HG03520 (cell line): ENCODE results near the gene SSBP3.
"Not testable (repeated sequence)": the region's sequence is repeated elsewhere in the genome, so short reads cannot be mapped to it uniquely, and the experiment has no call there.

Source experiments
- ATAC-seq: cut with Tn5 transposase; IDR thresholded peaks from one replicate; pipeline ENCODE4 v1.9.1; 2021; ENCODE audit warnings: mild to moderate bottlenecking, moderate library complexity; ENCODE audit not compliant: unreplicated experiment

Gene SSBP3

DNA sequence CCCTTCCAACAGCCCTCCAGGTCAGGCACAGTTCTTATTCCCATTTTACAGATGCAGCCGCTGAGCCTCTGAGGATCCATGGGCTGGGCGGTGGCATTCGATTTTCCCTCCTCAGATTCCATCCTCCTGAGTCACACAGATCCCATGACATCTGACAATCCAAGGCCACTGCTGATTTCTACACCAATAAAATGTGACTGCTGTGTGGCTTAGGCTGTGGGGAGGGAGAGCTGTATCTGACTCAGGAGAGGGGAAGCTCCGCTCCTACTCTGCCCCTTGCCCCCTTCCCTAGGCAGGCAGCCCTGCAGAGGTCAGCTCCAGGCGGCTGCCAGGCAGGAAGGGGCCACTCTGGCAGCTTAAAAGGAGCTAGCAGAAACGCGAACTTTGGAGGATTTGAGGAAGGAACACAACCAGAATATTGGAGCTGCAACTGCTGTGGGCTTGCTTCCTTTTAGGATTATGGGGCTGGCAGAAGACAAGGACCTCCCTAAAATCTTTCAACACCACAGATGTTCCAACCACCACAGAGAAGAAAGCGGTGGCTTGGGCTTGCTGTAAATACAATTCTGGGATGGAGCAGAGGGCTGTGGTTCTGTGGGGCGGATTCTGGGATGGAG, 156.3 kb downstream of the SSBP3 start:
- no peak for ATAC-seq

DNA sequence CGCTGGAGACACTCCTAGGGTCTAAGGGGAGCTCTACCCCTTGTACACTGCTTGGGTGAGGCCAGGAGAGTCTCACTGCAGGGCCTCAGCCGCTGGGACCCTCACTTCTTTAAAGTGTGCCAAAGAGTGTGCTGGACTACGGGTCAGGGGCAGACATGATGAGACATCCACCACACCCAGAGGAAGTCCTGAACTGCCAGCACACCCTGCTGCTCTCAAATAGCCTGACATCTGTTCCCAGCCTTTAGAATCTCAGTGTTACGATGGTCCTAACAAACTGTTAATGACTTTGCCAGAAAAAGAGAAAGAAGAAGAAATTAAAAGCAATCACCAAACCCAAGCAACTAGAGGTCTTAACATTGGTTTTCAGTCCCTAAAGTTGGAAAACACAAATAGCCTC, 157.2 kb downstream of the SSBP3 start:
- no peak for ATAC-seq

DNA sequence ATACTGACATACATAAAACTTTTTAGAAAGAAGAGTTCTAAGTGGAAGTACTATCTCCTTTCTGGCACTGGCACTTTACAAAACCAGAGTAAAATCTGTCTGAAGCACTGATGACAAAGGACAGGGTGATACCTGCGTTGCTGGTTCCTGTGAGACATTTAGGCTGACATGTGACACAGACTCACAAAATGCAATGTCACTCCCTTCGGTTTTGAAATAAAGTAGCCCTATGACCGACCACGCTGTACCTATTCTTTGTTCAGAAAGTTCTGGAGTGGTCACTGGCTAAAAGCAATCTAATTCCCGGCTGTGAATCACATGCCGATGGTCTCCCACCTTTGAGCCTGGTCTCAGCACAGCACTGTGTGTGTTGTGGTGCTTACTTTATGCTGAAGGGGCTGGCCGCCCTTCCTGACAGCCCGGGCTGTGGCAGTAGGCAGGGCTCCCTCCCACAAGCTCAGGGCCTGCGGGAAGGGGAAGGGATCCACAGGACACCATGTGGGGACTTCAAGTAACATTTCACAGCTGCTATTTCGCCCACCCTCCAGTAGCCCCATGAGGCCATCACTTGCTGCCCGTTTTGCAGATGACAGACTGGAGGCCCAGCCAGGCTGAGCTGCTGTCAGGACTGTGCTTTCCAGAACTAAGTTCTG, 158.2 kb downstream of the SSBP3 start:
- ATAC-seq, result no peak

DNA sequence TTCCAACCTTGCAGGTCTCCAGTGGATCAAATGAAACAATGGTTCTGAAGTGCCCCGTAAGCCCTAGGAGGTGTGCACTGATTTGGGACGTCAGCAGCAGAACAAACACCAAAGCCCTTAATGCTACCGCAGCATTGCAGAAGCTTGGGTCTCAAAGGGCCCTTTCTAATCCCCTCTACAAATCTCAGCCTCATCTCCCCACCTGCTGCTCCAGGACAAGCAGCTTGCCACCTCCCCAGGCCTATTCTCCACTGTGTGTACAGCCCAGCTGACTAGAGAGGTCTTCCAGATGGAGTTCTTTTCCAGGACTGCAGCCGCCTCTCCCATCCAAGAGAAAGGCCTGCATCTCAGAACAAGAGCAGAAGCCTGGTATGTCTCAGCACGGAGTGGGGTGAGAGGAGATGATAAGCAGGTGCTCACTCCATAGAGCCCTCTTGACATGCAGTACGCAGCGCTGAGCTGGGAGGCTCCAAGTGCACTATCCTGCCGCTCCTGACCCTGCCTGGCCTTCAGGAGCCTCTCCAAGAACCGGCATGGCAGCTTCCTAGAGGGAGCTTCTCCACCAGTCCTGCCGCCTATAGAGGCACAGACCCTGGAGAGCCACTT, 160.0 kb downstream of the SSBP3 start:
- ATAC-seq, result no peak

DNA sequence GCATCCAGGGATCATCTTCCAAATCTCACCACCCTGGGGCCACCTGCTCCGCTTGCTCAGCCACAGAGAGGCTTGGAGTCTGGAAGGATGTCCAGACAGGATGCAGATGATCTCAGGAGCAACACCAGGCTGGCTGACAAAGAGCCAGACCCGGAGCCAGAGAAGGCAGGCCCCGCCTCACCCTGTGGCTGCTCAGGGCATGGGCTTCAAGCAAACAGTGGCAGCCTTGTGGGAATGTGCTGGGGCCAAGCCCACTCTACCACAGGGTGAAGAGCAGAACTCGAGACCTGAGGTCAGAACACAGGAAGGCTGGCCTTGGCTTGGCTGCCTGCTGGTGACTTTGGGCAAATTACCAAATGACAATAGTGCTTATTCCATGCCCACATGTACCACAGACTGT, 160.7 kb downstream of the SSBP3 start:
- ATAC-seq, result no peak

DNA sequence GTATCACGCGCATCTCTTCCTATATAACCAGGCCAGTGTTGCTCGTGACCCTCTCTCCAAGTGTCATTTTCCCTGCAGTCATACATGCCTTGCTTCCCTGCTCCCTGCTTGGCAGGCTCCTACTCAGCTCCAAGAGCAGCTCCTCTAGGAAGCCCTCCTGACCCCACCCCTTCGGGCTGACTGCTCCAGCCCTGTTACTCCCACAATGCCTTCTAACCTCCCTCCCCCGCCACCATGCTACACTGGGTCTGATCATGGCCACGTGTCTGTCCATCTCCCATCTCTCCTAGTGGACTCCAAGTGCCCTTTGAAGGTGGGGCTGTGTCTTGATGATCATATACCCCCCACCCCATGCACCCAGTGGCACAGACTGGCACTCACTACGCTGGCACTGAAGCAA, 161.5 kb downstream of the SSBP3 start:
- no peak for ATAC-seq

DNA sequence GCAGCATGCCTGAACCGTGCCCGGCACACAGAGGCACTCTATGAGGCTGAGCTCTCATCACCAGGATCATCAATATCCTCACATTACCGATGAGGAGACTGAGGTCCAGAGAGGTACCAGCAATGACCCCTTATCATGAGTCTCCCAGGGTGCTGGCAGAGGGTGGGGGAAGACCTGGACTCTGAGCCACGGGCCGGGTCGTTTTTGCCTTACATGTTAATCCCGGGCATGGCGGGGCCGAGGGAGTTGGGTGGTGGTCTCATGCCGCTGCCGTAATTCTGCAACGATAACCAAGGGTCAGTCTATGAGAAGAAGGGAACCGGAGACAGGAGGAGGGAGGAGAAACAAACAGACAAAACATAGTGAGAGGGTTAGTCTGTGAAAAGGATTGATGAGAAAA, 163.2 kb downstream of the SSBP3 start:
- no peak for ATAC-seq

DNA sequence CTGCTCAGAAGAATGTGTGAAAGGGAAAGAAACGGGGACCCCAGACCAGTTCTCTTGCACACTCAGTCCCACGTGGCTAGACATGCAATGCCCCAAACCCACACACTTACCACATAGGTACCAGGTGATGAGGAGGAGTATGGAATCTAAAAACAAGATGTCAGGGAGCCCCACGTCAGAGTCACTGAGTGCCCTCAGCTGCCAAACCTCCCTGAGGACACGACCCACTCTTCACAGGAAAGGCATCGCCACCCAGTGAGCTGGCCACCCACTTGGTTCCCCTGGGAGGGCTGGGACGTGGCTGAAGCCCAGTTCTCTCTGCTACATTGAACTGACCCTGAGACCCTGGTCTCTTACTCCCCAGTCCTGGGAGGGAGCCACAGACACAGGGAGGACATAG, 164.8 kb downstream of the SSBP3 start:
- no peak for ATAC-seq

DNA sequence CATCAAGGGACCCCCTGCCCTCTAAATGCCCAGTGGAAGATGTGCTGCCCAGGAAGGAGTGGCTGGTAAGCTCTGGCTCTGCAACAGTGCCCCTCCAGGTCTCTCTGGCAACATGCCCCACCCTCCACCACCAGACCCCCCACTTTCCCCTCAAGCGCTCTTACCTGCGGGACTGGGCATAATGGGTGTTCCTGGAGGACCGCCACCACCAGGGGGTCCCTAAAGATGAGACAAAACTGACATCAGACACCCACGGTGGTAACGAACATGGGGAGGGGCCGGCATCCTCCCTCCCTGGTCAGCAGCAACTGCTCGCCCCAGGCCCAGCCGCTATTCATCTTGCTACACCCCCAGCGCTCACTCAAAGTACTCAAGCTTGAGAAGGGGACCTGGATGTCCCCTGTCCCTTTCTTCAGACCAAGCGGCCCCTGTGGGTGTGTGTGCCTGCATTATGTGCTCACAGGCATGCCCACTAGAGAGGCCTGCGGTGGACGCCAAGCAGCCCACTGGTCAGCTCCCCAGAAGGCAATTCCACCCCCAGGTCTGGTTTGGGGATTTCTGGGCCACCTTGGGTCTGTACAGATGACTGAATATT, 165.4 kb downstream of the SSBP3 start:
- ATAC-seq, result no peak

DNA sequence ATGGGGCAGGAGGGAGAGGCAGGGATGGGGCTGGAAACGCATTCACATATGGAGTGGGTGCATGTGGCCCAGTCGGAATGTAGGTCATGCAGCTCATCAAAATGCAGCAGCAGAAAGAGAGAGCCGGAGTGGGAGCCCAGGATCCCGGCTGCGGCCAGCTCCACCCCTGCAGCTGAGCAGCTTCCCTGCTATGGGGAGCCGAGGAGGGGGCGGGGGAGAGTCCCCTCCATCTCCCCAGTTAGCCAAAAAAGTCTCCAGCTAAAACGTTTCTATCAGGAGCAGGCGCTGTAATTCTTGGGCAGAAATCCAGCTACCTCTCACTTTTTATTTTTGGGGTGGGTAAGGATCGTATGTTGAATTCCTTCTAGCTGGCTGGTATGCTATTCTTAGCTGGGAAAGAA, 166.6 kb downstream of the SSBP3 start:
- ATAC-seq, result no peak

DNA sequence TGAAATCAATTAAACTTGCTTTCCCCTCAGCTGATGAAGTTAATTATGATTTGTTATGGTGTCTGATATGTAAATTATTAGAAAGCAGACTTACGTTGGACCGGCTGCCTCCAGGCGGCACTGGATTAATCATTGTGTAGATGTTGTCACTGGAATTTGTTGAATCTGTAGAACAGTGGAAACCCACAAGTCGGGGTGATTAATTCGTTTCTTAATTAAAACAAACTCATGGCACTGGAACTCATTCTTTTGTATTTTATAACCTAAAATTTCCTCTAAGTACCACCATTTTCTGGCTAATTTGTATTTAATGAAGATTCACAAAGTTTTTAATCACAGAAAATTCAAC, 167.2 kb downstream of the SSBP3 start:
- ATAC-seq, result no peak

DNA sequence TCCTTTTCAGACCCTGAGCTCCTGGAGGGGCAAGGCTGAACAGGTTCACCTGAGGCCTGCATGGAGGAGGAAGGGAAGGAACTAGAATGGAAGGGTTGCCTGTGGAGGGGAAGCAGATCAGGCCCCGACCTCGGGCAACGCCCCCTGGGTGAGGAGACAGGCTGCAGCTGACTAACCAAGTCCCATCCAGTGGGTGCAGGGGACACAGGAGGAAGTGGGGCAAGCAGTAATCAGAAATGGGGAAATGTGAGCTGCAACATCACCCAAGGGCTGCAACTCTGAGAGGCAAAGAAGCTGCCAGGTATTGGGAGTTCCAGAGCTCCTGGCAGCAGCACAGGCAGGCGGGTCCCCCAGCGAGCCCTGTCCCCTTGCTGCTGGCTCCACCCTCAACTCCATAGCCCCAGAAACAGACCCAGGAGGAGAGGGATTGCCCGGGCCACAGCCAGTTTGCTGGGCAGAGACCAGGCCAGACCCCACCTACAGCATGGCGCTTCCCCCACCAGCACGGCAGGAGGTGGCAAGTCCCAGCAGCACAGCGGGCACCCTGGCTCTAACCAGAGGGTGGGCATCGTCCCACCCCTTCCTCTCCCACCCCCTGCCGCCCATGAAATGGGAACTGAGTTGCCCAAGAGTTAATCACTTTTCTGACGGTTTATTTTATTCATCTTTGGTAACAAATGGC, 167.7 kb downstream of the SSBP3 start:
- no peak for ATAC-seq

DNA sequence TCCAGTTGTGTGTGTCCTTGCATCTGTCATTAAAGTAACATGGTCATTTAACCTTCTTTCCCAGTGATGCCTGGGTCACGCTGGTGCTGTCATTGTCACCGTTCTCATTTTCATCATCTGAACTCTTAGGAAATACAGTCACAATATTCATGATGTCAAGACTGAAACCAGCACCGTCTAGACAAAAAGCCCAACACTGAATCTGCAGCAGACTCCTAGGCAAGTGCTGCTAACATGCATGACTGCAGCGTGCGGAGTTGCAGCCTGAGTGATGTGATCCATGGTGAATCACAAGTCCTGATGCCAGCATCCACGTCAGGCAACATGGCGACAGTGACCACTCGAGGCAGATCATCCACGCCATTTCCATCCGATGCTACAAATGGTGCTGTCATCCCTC, 168.6 kb downstream of the SSBP3 start:
- no peak for ATAC-seq

DNA sequence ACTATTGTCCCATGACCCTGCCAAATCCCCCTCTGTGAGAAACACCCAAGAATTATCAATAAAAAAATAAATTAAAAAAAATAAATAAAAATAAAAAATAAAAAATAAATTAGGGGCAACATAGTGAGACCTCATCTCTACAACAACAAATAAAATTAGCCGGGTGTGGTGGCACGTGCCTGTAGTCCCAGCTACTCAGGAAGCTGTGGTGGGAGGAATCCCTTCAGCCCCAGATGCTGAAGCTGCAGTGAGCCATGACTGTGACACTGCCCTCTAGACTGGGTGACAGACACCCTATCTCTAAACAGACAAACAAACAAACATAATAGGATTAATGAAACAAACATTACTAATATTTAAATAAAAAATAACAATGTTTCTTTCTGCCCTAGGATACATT, 171.9 kb downstream of the SSBP3 start:
- ATAC-seq, result no peak

DNA sequence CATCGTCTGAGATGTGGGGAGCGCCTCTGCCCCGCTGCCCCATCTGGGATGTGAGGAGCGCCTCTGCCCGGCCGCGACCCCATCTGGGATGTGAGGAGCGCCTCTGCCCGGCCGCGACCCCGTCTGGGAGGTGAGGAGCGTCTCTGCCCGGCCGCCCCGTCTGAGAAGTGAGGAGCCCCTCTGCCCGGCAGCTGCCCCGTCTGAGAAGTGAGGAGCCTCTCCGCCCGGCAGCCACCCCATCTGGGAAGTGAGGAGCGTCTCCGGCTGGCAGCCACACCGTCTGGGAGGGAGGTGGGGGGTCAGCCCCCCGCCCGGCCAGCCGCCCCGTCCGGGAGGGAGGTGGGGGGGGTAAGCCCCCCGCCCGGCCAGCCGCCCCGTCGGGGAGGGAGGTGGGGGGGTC, 173.0 kb downstream of the SSBP3 start:
- not testable (repeated sequence) for ATAC-seq

DNA sequence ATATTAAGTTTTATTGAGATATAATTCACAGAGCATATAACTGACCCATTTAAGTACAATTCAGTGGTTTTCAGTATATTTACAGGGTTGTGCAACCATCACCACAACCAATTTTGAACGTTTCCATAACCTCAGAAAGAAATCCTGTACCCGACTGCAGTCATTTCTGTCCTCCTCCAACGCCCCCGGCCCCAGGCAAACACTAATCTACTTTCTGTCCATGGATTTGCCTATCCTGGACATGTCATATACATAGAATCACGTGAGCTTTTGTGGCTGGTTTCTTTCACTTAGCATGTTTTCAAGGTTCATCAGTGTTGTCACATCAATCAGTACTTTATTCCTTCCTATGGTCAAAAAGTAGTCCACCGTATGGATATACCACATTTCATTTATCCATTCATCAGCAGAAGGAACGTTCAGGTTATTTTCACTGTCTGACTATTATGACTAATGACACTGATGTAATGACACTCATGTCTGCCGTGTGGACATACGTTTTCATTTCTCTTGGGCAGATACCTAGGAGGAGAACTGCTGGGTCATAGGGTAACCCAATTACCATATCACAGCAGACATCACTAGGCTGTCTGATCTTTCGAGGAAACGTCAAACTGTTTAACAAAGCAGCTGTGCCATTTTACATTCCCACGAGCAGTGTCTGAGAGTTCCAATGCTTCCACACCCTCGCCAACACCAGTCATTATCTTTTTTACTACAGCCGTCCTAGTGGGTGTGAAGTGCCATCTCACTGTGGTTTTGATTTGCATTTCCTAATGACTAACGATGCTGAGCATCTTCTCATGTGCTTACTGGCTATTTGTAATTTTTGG, 175.5 kb downstream of the SSBP3 start:
- ATAC-seq, result no peak

DNA sequence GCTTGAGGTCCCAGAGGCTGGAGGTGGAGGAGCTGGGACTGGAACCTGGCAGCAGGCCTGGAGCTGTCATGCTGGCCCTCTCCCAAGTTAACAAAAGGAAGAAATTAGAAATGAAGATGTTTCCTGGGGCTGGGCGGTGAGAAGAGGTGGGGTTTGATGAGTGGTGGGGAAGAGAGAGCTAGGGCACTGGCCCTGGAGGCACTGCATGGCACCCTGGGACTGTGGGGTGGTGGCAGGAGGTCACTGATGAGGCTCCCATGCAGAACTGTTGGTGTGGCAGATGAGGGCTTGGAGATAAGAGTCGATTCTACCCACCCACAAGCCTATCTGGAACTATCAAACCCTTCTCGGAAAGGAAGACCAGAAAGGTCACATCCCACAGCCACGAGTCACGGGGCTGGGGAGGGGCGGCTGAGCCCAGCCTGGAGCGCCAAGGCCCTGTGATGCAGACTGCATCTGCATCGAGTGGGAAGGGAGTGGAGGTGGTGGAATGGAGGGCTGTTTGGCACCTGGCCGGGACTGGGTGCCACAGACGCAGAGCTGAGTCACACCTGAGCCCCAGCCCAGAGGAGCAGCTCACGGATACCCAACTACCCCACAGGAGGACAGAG, 176.8 kb downstream of the SSBP3 start:
- ATAC-seq, result no peak

DNA sequence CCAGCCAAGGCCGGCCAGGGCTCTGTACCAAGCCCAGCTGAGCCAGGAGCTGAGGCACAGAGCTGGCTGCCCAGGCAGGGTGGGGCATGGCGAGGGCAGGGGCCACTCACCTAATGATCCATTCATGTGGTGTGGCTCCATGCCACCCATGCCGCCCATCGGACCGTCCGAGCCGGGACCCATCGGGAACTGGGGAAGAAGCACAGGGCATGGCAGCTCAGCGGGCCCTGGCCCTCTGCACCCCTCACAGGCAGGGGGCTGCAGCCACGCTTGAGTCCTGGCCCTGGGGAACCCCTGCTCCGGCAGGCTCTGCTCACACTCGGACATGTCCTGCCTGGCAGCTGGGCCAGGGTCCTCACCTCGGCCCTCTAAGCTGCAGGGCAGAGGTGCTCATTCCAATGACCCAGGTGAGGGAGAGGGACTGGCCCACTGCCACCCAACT, 177.5 kb downstream of the SSBP3 start:
- no peak for ATAC-seq

DNA sequence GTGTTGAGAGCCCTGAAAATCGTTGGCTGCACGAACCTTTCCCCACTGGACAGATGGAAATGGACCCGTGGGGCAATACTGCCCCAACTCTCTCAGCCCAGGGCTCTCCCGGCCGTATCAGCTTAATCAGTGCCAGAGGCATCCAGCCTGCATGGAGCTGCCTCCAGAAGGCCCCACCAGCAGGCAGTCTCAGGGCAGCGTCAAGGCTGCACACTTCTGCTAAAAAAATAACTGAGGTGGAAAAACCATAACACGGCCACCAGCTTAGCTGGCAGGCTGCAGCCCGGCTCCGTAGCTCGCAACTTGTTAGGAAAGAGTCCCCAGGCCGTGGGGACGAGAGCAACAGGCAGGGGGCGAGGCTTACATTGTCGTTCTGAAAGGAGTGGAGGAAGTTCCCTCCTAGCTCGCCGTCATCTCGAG, 178.3 kb downstream of the SSBP3 start:
- ATAC-seq, result no peak

DNA sequence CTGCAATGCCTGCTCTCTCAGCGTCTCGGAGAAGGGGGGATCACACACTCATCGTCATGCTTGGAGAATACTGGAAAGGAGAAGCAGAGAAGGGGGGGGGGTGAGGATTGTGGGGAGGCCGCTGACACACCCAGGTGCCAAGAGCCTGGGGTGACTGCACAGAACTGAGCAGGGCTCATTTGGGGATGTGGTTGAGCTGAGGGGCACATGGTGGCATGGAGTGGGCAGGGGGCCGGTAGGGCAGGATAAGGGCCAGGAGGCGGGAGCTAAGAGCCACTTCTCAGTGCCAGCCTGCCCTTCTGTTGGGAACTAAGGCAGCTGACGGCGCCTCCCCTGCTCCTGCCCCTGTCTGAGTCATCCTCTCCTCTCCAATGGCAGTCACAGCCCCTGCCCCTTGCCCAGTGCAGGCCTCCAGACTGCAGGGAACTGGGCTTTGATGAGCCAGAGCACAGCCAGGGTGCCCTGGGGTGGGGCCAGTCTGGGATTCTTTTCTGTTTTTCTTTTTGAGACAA, 179.0 kb downstream of the SSBP3 start:
- no peak for ATAC-seq
